AG04449 (cell line): Measurements from ENCODE around the gene RNF10.
"Not testable (repeated sequence)": the region's sequence is repeated elsewhere in the genome, so short reads cannot be mapped to it uniquely, and the experiment has no call there.

ENCODE experiments used
- CTCF ChIA-PET: fragments of 350-600 bp; formaldehyde crosslinking; extraction: SDS; loops from one replicate; lab custom pipeline; 2021; ENCODE audit warnings: antibody characterized with exemption; lab: Yijun Ruan, JAX
- POLR2A ChIA-PET: fragments of 400-600, 350-600 bp; formaldehyde crosslinking; extraction: SDS; loops from one replicate; lab custom pipeline; 2020; ENCODE audit warnings: antibody characterized with exemption, inconsistent platforms; lab: Yijun Ruan, JAX
- DNase-seq: peaks from one replicate; pipeline ENCODE4 v3.0.0-alpha.2; 2010; ENCODE audit warnings: low read depth, low spot score
- H3K4me3 ChIP-seq: 2 replicates; pipeline ENCODE4 v1.5.1; 2011; ENCODE audit warnings: low read depth, mild to moderate bottlenecking, control low read depth, low read length
- TF ChIP-seq, protein P1 (sequence below): IDR thresholded peaks from one replicate; pipeline ENCODE4 v1.5.1; 2011; ENCODE audit warnings: mild to moderate bottlenecking, moderate library complexity, low read length, control low read depth, inconsistent platforms; ENCODE audit not compliant: insufficient read depth; ENCODE audit errors: missing control alignments

RNF10 gene

DNA sequence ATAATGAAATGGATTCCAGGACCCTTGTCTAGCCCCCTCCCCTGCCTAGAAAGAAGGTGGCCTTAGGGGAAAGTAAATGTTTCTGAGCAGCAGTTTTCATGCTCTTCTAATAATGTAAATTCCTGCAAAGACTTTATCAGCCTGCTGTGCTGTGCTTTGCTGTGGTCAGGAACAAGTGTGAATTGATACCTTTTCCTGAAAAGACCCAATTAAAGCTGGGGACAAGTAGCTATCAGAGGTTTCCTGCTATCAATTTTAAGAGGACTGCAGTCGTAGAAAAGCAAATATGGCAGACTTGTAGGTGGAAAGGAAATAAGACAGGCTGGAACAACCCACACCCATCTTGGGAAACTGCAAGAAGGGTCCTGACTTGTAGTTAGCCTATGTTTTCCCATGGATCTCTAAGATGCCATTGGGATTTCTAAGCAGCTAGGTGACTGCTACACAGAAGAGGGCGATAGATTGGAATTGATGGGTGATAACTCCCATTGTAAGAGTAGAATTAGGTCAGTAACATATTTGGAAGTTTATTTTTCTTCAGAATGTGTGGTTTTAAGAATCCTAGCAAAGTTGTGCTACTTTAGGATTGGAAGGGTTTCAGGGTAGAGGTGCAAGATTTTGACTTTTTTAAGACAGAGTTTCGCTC, 35.2 kb upstream of the RNF10 start:
- no peak overlapping the region for H3K4me3 ChIP-seq
- TF ChIP-seq, protein P1, sequence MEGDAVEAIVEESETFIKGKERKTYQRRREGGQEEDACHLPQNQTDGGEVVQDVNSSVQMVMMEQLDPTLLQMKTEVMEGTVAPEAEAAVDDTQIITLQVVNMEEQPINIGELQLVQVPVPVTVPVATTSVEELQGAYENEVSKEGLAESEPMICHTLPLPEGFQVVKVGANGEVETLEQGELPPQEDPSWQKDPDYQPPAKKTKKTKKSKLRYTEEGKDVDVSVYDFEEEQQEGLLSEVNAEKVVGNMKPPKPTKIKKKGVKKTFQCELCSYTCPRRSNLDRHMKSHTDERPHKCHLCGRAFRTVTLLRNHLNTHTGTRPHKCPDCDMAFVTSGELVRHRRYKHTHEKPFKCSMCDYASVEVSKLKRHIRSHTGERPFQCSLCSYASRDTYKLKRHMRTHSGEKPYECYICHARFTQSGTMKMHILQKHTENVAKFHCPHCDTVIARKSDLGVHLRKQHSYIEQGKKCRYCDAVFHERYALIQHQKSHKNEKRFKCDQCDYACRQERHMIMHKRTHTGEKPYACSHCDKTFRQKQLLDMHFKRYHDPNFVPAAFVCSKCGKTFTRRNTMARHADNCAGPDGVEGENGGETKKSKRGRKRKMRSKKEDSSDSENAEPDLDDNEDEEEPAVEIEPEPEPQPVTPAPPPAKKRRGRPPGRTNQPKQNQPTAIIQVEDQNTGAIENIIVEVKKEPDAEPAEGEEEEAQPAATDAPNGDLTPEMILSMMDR = no peak
- CTCF ChIA-PET = interaction anchor here (1.0 to 1.4 kb wide), 2 partner anchors 33 to 196 kb away, joined by 4 to 5 read pairs; partner anchors contain the start of gene SIRT4
- DNase-seq = no peak
- POLR2A ChIA-PET = no interaction called here

DNA sequence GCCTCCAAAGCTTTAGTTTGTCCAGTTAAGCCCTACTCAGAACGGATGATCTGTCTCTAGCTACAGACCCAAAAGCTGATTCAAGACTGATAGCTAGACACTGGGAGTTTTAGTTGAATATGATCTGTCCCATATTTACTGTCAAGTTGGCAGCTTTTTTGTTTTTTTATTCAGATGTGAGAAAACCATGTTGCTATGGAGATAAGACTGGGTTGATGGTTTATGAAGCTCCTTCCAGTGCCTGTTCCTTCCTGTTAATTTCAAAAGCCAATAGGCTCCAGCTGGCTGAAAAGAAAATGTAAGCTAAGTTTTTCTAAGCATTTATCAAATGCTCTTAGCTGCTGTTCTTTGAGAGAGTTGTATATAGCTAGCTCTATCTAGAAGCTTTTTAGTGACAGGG, 33.6 kb upstream of the RNF10 start:
- no peak for DNase-seq
- TF ChIP-seq, protein P1 = no peak
- ChIA-PET CTCF (interaction anchor here (0.9 to 1.2 kb wide), 2 partner anchors 11 to 31 kb away, joined by 3 read pairs; no protein-coding TSS in a partner anchor), POLR2A (interaction anchor here (0.6 kb wide), 1 partner anchor 9 kb away, joined by 4 read pairs; no protein-coding TSS in a partner anchor)
- H3K4me3 ChIP-seq = no peak overlapping the region

DNA sequence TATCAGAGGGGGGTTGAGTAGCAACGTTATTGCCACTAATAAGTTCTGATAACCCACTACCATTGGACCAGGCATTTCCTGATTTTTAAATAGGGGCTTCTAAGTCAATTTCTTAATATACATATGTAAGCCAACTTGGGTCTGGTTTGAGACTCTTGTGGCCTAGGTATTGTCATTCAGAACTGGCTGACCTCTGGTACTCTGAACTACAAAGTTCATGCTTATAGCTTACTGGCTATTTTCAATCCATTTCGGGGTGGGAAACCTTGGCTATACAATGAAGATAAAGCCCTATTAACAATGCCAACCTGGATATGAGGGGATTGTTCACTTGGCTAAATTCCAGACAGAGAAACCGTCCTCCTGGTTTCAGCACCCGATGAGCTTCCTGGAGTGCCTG, 29.6 kb upstream of the RNF10 start:
- no peak overlapping the region for H3K4me3 ChIP-seq
- no peak for DNase-seq
- POLR2A ChIA-PET = interaction anchor here (1.0 kb wide), 1 partner anchor 8 kb away, joined by 3 read pairs; no protein-coding TSS in a partner anchor
- CTCF ChIA-PET = interaction anchor here (1.0 to 2.1 kb wide), 3 partner anchors 8 to 35 kb away, joined by 3 to 6 read pairs (median 5); partner anchors contain the start of genes DYNLL1 and SRSF9
- TF ChIP-seq, protein P1 = no peak

DNA sequence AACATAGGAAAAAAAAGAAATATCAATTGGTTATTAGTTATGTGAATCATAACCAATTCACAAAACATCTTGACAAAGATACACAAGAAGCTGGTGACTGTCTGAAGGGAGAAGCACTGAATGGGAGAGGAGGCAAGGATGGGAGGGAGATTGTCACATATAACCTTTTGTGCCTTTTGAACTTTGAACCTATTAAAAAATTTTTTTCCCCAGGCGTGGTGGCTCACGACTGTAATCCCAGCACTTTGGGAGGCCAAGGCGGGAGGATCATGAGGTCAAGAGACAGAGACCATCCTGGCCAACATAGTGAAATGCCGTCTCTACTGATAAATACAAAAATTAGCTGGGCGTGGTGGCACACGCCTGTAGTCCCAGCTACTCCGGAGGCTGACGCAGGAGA, 25.6 kb upstream of the RNF10 start:
- no peak overlapping the region for H3K4me3 ChIP-seq
- DNase-seq = no peak
- POLR2A ChIA-PET = no interaction called here
- TF ChIP-seq, protein P1 = no peak
- CTCF ChIA-PET = interaction anchor here (1.0 to 1.2 kb wide), 2 partner anchors 39 to 45 kb away, joined by 3 read pairs; no protein-coding TSS in a partner anchor

DNA sequence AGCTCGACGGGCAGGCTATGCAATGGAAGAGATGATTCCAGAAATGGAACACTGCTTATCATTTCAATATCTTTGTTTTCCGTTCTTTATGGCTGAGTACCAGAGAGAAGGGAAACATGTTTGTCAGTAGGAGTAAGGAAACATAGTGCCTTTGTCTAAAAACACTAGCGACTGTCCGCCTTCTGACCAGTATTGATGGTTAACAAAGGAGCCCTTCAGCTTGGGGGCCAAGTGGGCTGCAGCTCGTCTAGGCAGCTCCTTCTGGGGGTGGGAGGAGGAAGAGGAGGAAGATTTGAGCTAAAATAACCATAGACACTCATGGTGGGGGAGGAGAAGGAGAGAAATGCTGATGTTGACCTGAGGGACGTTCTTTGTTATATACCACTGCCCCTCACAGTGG, 20.2 kb upstream of the RNF10 start:
- TF ChIP-seq, protein P1 = no peak
- no peak for DNase-seq
- H3K4me3 ChIP-seq = no peak overlapping the region
- ChIA-PET CTCF (interaction anchor here (1.7 kb wide), 1 partner anchor 12 kb away, joined by 3 read pairs; no protein-coding TSS in a partner anchor), POLR2A (interaction anchor here (1.2 kb wide), 1 partner anchor 18 kb away, joined by 4 read pairs; the partner anchor contains the start of gene DYNLL1)

DNA sequence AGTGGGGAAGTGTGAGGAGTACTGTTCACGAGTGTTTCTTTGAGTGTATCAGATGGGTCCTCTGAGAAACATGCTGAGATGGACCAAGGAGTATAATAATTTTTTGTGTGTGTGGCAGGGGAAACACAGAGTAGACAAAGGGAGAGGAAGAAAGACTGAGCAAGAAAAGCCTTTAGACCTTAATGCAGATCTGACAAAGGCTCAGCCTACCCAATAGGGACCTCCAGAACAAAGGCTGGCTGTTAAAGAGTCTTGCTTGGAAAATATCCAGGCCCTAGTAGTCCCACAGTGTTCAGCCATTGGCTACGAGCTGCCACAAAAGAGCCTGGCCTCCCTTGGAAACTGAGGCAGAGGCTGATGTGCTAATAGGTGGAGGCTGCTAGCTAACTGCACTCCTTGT, 18.7 kb upstream of the RNF10 start:
- CTCF ChIA-PET = interaction anchor here (1.0 kb wide), 1 partner anchor 10 kb away, joined by 4 read pairs; no protein-coding TSS in a partner anchor
- TF ChIP-seq, protein P1 = no peak
- H3K4me3 ChIP-seq = no peak overlapping the region
- POLR2A ChIA-PET = interaction anchor here (0.8 kb wide), 1 partner anchor 18 kb away, joined by 3 read pairs; no protein-coding TSS in a partner anchor
- DNase-seq = no peak

DNA sequence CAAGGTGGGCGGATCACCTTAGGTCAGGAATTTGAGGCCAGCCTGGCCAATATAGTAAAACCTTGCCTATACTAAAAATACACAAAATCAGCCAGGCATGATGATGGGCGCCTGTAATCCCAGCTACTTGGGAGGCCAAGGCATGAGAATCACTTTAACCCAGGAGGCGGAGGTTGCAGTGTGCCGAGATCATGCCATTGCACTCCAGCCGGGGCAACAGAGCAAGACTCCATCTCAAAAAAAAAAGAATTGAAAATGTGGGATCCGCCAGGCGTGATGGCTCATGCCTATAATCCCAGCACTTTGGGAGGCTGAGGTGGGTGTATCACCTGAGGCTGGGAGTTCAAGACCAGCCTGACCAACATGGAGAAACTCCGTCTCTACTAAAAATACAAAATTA, 14.8 kb upstream of the RNF10 start:
- POLR2A ChIA-PET = not testable (repeated sequence)

More for the DNA sequence above, 14.8 kb upstream of the RNF10 start:
- not testable (repeated sequence) for H3K4me3 ChIP-seq, DNase-seq
- CTCF ChIA-PET = interaction anchor here (0.8 to 1.0 kb wide), 2 partner anchors 23 to 53 kb away, joined by 3 read pairs; no protein-coding TSS in a partner anchor
